Measurements from ENCODE around the gene MAGEC1. TPM values are rescaled to one million over a fixed set of nuclear protein-coding genes. Genes with fewer than 3 reads are reported as not detected.

The MAGEC1 gene
- total and polyA plus RNA-seq, 8 donors: not detected

GRCh38 chrX:141928432-141928831 is 24.7 kb downstream of the MAGEC1 start:
- FAIRE-seq (no peak), ATAC-seq (no peak), DNase-seq (no peak)
- Histone ChIP-seq H3K4me1 (no peaks in the 10 kb centered on the region), H3K27ac (no peak overlapping the region), H3K36me3 (no peaks in the 10 kb centered on the region), H3K9me3 (no peaks in the 10 kb centered on the region), H3K4me3 (no peak overlapping the region), H3K27me3 (no peaks in the 10 kb centered on the region)
- no peak for TF ChIP-seq CTCF (IDR thresholded peaks at IDR 0.05)
- intact Hi-C loops (cut with DNase I): no loop called here
- 37 to 44% methylated on average over 3 of the region's 3 CpGs for WGBS, 2 donors

GRCh38 chrX:141934059-141934641 is 30.5 kb downstream of the MAGEC1 start:
- ATAC-seq: no peak
- intact Hi-C loops (cut with DNase I): no loop called here
- no peak for TF ChIP-seq CTCF (IDR thresholded peaks at IDR 0.05)

GRCh38 chrX:141935645-141936044 is 32.0 kb downstream of the MAGEC1 start:
- no peak for TF ChIP-seq CTCF (IDR thresholded peaks at IDR 0.05)
- DNase-seq (no peak), FAIRE-seq (no peak), ATAC-seq (no peak)
- WGBS, 2 donors: 24 to 32% methylated on average over 2 of the region's 2 CpGs
- no peak overlapping the region for H3K4me3 ChIP-seq
- H3K9me3 ChIP-seq: no peaks in the 10 kb centered on the region
- H3K27ac ChIP-seq: no peak overlapping the region
- no peaks in the 10 kb centered on the region for H3K27me3 ChIP-seq
- H3K36me3 ChIP-seq: no peaks in the 10 kb centered on the region
- intact Hi-C loops (cut with DNase I): no loop called here
- H3K4me1 ChIP-seq: no peaks in the 10 kb centered on the region

More at GRCh38 chrX:141934059-141934641, 30.5 kb downstream of the MAGEC1 start:
- FAIRE-seq (no peak), DNase-seq (no peak)
- H3K27me3 ChIP-seq: no peaks in the 10 kb centered on the region
- H3K4me3 ChIP-seq: no peak overlapping the region
- no peak overlapping the region for H3K27ac ChIP-seq
- no peaks in the 10 kb centered on the region for H3K9me3 ChIP-seq
- no peaks in the 10 kb centered on the region for H3K4me1 ChIP-seq
- H3K36me3 ChIP-seq: no peaks in the 10 kb centered on the region
- WGBS, 2 donors: 65 to 67% methylated on average over 2 of the region's 2 CpGs

- intact Hi-C loops (cut with DNase I): no loop called here
- WGBS, 2 donors: 61 to 78% methylated on average over 1 of the region's 1 CpG
Observed at GRCh38 chrX:141936080-141936479, 32.4 kb downstream of the MAGEC1 start.

More at GRCh38 chrX:141936080-141936479, 32.4 kb downstream of the MAGEC1 start:
- FAIRE-seq (no peak), DNase-seq (no peak), ATAC-seq (no peak)
- Histone ChIP-seq H3K4me3 (no peak overlapping the region), H3K27ac (no peak overlapping the region), H3K36me3 (no peaks in the 10 kb centered on the region), H3K4me1 (no peaks in the 10 kb centered on the region), H3K27me3 (no peaks in the 10 kb centered on the region), H3K9me3 (no peaks in the 10 kb centered on the region)
- TF ChIP-seq CTCF (IDR thresholded peaks at IDR 0.05): no peak
